ENCODE data around the gene MCF2L2. TPM values are rescaled to one million over a fixed set of nuclear protein-coding genes. Genes with fewer than 3 reads are reported as not detected.
A peak's percentile ranks its signal among the peaks of the same experiment; 100 is the strongest.

MCF2L2 gene
- polyA plus RNA-seq, 1 donor from 2014 or later, result 9.3 TPM

- TF ChIP-seq TAF1 (IDR thresholded peaks at IDR 0.05; ENCODE audit: low read depth), result no peak
These were observed 40.6 kb downstream of the MCF2L2 start for GRCh38 chr3:183387797-183388196.

GRCh38 chr3:183386651-183387050 is 41.8 kb downstream of the MCF2L2 start:
- Histone ChIP-seq H3K79me2 (replicated peaks; ENCODE audit: insufficient read depth, low read length) (no peaks in the 10 kb centered on the region), H2AFZ (ENCODE audit: low read depth, low read length) (no peak overlapping the region), H3K4me2 (ENCODE audit: low read length) (no peak overlapping the region), H3K36me3 (ENCODE audit: insufficient read depth, low read length) (no peaks in the 10 kb centered on the region), H3K4me3 (ENCODE audit: low read length) (no peak overlapping the region), H4K20me1 (ENCODE audit: insufficient read depth) (no peaks in the 10 kb centered on the region), H3K27me3 (ENCODE audit: insufficient read depth, low read depth, low read length) (no peaks in the 10 kb centered on the region), H3K9ac (ENCODE audit: low read length) (no peak overlapping the region), H3K27ac (ENCODE audit: low read length) (no peak overlapping the region), H3F3A (ENCODE audit: insufficient read depth, low read length, poor library complexity, severe bottlenecking) (no peaks in the 10 kb centered on the region), H3K9me2 (ENCODE audit: insufficient read depth, low read length) (no peaks in the 10 kb centered on the region), H3K9me3 (ENCODE audit: low read length) (no peaks in the 10 kb centered on the region)
- TF ChIP-seq SMC3 (conservative IDR thresholded peaks at IDR 0.05; ENCODE audit: poor library complexity), result no peak
- TF ChIP-seq EZH2 (IDR thresholded peaks at IDR 0.05; ENCODE audit: borderline replicate concordance, insufficient read depth, low read length, poor library complexity, severe bottlenecking), result no peak
- no peak for TF ChIP-seq CTCF (IDR thresholded peaks at IDR 0.05; ENCODE audit: poor library complexity, severe bottlenecking)
- TF ChIP-seq REST (IDR thresholded peaks at IDR 0.05; ENCODE audit: borderline replicate concordance), result no peak
- TF ChIP-seq TAF1 (IDR thresholded peaks at IDR 0.05; ENCODE audit: low read depth), result no peak

More at GRCh38 chr3:183387797-183388196, 40.6 kb downstream of the MCF2L2 start:
- no peak overlapping the region for H3K4me2 ChIP-seq (ENCODE audit: low read length)
- no peak overlapping the region for H2AFZ ChIP-seq (ENCODE audit: low read depth, low read length)
- H4K20me1 ChIP-seq (ENCODE audit: insufficient read depth), result no peaks in the 10 kb centered on the region
- H3K9me3 ChIP-seq (ENCODE audit: low read length), result no peaks in the 10 kb centered on the region
- H3K4me3 ChIP-seq (ENCODE audit: low read length), result no peak overlapping the region
- no peaks in the 10 kb centered on the region for H3K9me2 ChIP-seq (ENCODE audit: insufficient read depth, low read length)
- no peak overlapping the region for H3K27ac ChIP-seq (ENCODE audit: low read length)
- H3K27me3 ChIP-seq (ENCODE audit: insufficient read depth, low read depth, low read length), result no peaks in the 10 kb centered on the region
- no peaks in the 10 kb centered on the region for H3K79me2 ChIP-seq (replicated peaks; ENCODE audit: insufficient read depth, low read length)
- H3F3A ChIP-seq (ENCODE audit: insufficient read depth, low read length, poor library complexity, severe bottlenecking), result no peaks in the 10 kb centered on the region
- no peak overlapping the region for H3K9ac ChIP-seq (ENCODE audit: low read length)
- no peaks in the 10 kb centered on the region for H3K36me3 ChIP-seq (ENCODE audit: insufficient read depth, low read length)

GRCh38 chr3:183385698-183386613 is 42.5 kb downstream of the MCF2L2 start:
- Histone ChIP-seq H3K27ac (ENCODE audit: low read length) (no peak overlapping the region), H3F3A (ENCODE audit: insufficient read depth, low read length, poor library complexity, severe bottlenecking) (no peaks in the 10 kb centered on the region)

More at GRCh38 chr3:183385698-183386613, 42.5 kb downstream of the MCF2L2 start:
- no peaks in the 10 kb centered on the region for H3K79me2 ChIP-seq (replicated peaks; ENCODE audit: insufficient read depth, low read length)
- no peak for TF ChIP-seq EZH2 (IDR thresholded peaks at IDR 0.05; ENCODE audit: borderline replicate concordance, insufficient read depth, low read length, poor library complexity, severe bottlenecking)
- TF ChIP-seq RAD21 (conservative IDR thresholded peaks at IDR 0.05), result peak; percentile 76
- peak; percentile 78 for TF ChIP-seq SMC3 (conservative IDR thresholded peaks at IDR 0.05; ENCODE audit: poor library complexity)
- no peak for TF ChIP-seq TAF1 (IDR thresholded peaks at IDR 0.05; ENCODE audit: low read depth)
- peak; percentile 77 for TF ChIP-seq CTCF (IDR thresholded peaks at IDR 0.05; ENCODE audit: poor library complexity, severe bottlenecking)
- no peaks in the 10 kb centered on the region for H3K36me3 ChIP-seq (ENCODE audit: insufficient read depth, low read length)
- H3K27me3 ChIP-seq (ENCODE audit: insufficient read depth, low read depth, low read length), result no peaks in the 10 kb centered on the region
- no peak overlapping the region for H3K4me2 ChIP-seq (ENCODE audit: low read length)
- H3K4me3 ChIP-seq (ENCODE audit: low read length), result no peak overlapping the region
- H3K9ac ChIP-seq (ENCODE audit: low read length), result no peak overlapping the region
- no peaks in the 10 kb centered on the region for H3K9me2 ChIP-seq (ENCODE audit: insufficient read depth, low read length)
- no peak overlapping the region for H2AFZ ChIP-seq (ENCODE audit: low read depth, low read length)
- H4K20me1 ChIP-seq (ENCODE audit: insufficient read depth), result no peaks in the 10 kb centered on the region
- no peaks in the 10 kb centered on the region for H3K9me3 ChIP-seq (ENCODE audit: low read length)
